H9 (cell line): Measurements from ENCODE around the gene EPN3. TPM values are rescaled to one million over a fixed set of nuclear protein-coding genes. Genes with fewer than 3 reads are reported as not detected.

Experiments used
- DNase-seq: peaks from one replicate; pipeline ENCODE4 v3.0.0-alpha.2; 2017
- H2AFZ ChIP-seq: one replicate; pipeline ENCODE4 v1.6.1; 2013; ENCODE audit warnings: mild to moderate bottlenecking, low read length, control low read depth, moderate library complexity
- H2AK5ac ChIP-seq: 2 replicates; pipeline ENCODE4 v1.6.1; 2013; ENCODE audit warnings: low read length, control low read depth, mixed read lengths; ENCODE audit not compliant: insufficient read length
- H2BK120ac ChIP-seq: one replicate; pipeline ENCODE4 v1.6.1; 2013; ENCODE audit warnings: low read depth, mild to moderate bottlenecking, low read length, control low read depth, inconsistent platforms; ENCODE audit not compliant: poor library complexity, severe bottlenecking
- H2BK12ac ChIP-seq: 2 replicates; pipeline ENCODE4 v1.6.1; 2013; ENCODE audit warnings: low read length, control low read depth, mixed read lengths, low read depth; ENCODE audit not compliant: insufficient read length
- H2BK15ac ChIP-seq: 2 replicates; pipeline ENCODE4 v1.6.1; 2013; ENCODE audit warnings: low read depth, low read length, control low read depth
- H2BK20ac ChIP-seq: one replicate; pipeline ENCODE4 v1.6.1; 2013; ENCODE audit warnings: low read depth, mild to moderate bottlenecking, low read length, control low read depth, inconsistent platforms; ENCODE audit not compliant: poor library complexity, severe bottlenecking
- H2BK5ac ChIP-seq: 2 replicates; pipeline ENCODE4 v1.6.1; 2013; ENCODE audit warnings: low read length, control low read depth, mixed read lengths; ENCODE audit not compliant: insufficient read length
- H3K14ac ChIP-seq: 2 replicates; pipeline ENCODE4 v1.6.1; 2013; ENCODE audit warnings: low read length, control low read depth; ENCODE audit not compliant: insufficient read depth
- H3K18ac ChIP-seq: 2 replicates; pipeline ENCODE4 v1.6.1; 2013; ENCODE audit warnings: low read depth, mild to moderate bottlenecking, mixed read lengths, low read length, control low read depth; ENCODE audit not compliant: insufficient read length
- H3K23ac ChIP-seq: 2 replicates; pipeline ENCODE4 v1.6.1; 2013; ENCODE audit warnings: low read length, control low read depth, mixed read lengths, low read depth; ENCODE audit not compliant: insufficient read length
- H3K23me2 ChIP-seq: 2 replicates; pipeline ENCODE4 v1.6.1; 2013; ENCODE audit warnings: low read depth, mild to moderate bottlenecking, mixed read lengths, low read length, control low read depth; ENCODE audit not compliant: insufficient read length, poor library complexity, severe bottlenecking
- H3K27ac ChIP-seq: 2 replicates; pipeline ENCODE4 v1.5.1; 2013; ENCODE audit warnings: low read length, control low read depth, mixed read lengths, low read depth; ENCODE audit not compliant: insufficient read length
- H3K27me3 ChIP-seq: 2 replicates; pipeline ENCODE4 v1.6.1; 2013; ENCODE audit warnings: low read length, control low read depth, inconsistent platforms; ENCODE audit not compliant: insufficient read depth
- H3K4ac ChIP-seq: 2 replicates; pipeline ENCODE4 v1.6.1; 2013; ENCODE audit warnings: low read depth, mild to moderate bottlenecking, control low read depth, inconsistent platforms, low read length, moderate library complexity
- H3K4me1 ChIP-seq: 2 replicates; pipeline ENCODE4 v1.6.1; 2013; ENCODE audit warnings: low read length, control low read depth, inconsistent platforms; ENCODE audit not compliant: insufficient read depth
- H3K4me2 ChIP-seq: 2 replicates; pipeline ENCODE4 v1.6.1; 2013; ENCODE audit warnings: low read length, control low read depth, mixed read lengths; ENCODE audit not compliant: insufficient read length, insufficient read depth
- H3K56ac ChIP-seq: 2 replicates; pipeline ENCODE4 v1.6.1; 2013; ENCODE audit warnings: low read depth, mild to moderate bottlenecking, mixed read lengths, low read length, control low read depth; ENCODE audit not compliant: insufficient read length
- H3K79me1 ChIP-seq: 2 replicates; pipeline ENCODE4 v1.6.1; 2013; ENCODE audit warnings: low read depth, mild to moderate bottlenecking, moderate library complexity, low read length, control low read depth, inconsistent platforms; ENCODE audit not compliant: insufficient read depth, poor library complexity, severe bottlenecking
- H3K79me2 ChIP-seq: 2 replicates; pipeline ENCODE4 v1.6.1; 2013; ENCODE audit warnings: low read length, control low read depth, inconsistent platforms; ENCODE audit not compliant: insufficient read depth
- H3K9ac ChIP-seq: 2 replicates; pipeline ENCODE4 v1.6.1; 2013; ENCODE audit warnings: low read length, control low read depth, mixed read lengths; ENCODE audit not compliant: insufficient read length; ENCODE audit errors: extremely low read depth
- H3K9me3 ChIP-seq: one replicate; pipeline ENCODE4 v1.6.1; 2013; ENCODE audit warnings: low read depth, low read length, inconsistent platforms; ENCODE audit not compliant: control insufficient read depth
- H3T11ph ChIP-seq: one replicate; pipeline ENCODE4 v1.6.1; 2013; ENCODE audit warnings: mild to moderate bottlenecking, low read length, control low read depth, inconsistent platforms
- H4K20me1 ChIP-seq: one replicate; pipeline ENCODE4 v1.6.1; 2013; ENCODE audit not compliant: control insufficient read depth, insufficient read length, insufficient read depth
- H4K5ac ChIP-seq: 2 replicates; pipeline ENCODE4 v1.6.1; 2013; ENCODE audit warnings: low read depth, mild to moderate bottlenecking, mixed read lengths, low read length, control low read depth; ENCODE audit not compliant: insufficient read length
- H4K8ac ChIP-seq: replicated peaks from 2 replicates; pipeline ENCODE4 v1.6.1; 2013; ENCODE audit warnings: low read length, control low read depth, mixed read lengths, low read depth; ENCODE audit not compliant: insufficient read length
- H4K91ac ChIP-seq: 2 replicates; pipeline ENCODE4 v1.6.1; 2013; ENCODE audit warnings: low read depth, mild to moderate bottlenecking, moderate library complexity, mixed read lengths, low read length, control low read depth; ENCODE audit not compliant: insufficient read length
- H3K27ac Mint-ChIP-seq, 3 experiments: 2 replicates in 2 of 3; 3 replicates in 1 of 3; pipeline ENCODE4 v1.8.0; 2020 to 2021; ENCODE audit warnings: mixed read lengths in 3 of 3, mild to moderate bottlenecking in 1 of 3, moderate library complexity in 1 of 3
- H3K27me3 Mint-ChIP-seq: 2 replicates; pipeline ENCODE4 v1.8.0; 2021; ENCODE audit warnings: low read depth, mild to moderate bottlenecking, moderate library complexity, mixed read lengths
- H3K36me3 Mint-ChIP-seq, 3 experiments: 2 replicates in 2 of 3; 3 replicates in 1 of 3; pipeline ENCODE4 v1.8.0; 2020 to 2021; ENCODE audit warnings: low read depth in 3 of 3, mixed read lengths in 3 of 3; ENCODE audit not compliant: insufficient read depth in 1 of 3
- H3K4me1 Mint-ChIP-seq, 2 experiments: 2 replicates each; pipeline ENCODE4 v1.8.0; 2020; ENCODE audit warnings: mixed read lengths in 2 of 2
- H3K4me3 Mint-ChIP-seq, 2 experiments: 2 replicates in 1 of 2; 3 replicates in 1 of 2; pipeline ENCODE4 v1.8.0; 2020 to 2021; ENCODE audit warnings: mild to moderate bottlenecking in 2 of 2, mixed read lengths in 2 of 2, moderate library complexity in 1 of 2
- H3K9me3 Mint-ChIP-seq, 2 experiments: 2 replicates in 1 of 2; 3 replicates in 1 of 2; pipeline ENCODE4 v1.8.0; 2020; ENCODE audit warnings: mild to moderate bottlenecking in 2 of 2, mixed read lengths in 2 of 2, moderate library complexity in 1 of 2
- CTCF ChIP-seq: fragments of 200-600 bp; sonication (generic); conservative IDR thresholded peaks from 3 replicates; pipeline ENCODE4 v1.8.0; 2021; ENCODE audit warnings: antibody characterized with exemption, mild to moderate bottlenecking
- WGBS: extraction: QIAGEN DNeasy Blood & Tissue Kit; methylation state at CpG from one replicate; pipeline ENCODE4 v1.1.7; 2013; ENCODE audit warnings: missing lambda C conversion rate, low lambda C conversion rate, mixed read lengths; ENCODE audit not compliant: insufficient read length; ENCODE audit errors: extremely low coverage; 5-methylcytosine and 5-hydroxymethylcytosine counted together
- total RNA-seq: library from RNA; stranded (reverse); gene quantifications from 2 replicates; pipeline ENCODE4 v1.2.1, GENCODE V29; 2021

The EPN3 gene
- total RNA-seq, 1 experiment from 2014 or later = 1.9 TPM

- Histone ChIP-seq H3K9me3 (no peaks in the 10 kb centered on the region), H3K27ac (no peak overlapping the region), H3K4ac (no peak overlapping the region), H4K8ac (no peak overlapping the region), H3K27me3 (no peaks in the 10 kb centered on the region), H2BK5ac (no peak overlapping the region), H3K23me2 (no peaks in the 10 kb centered on the region), H2BK20ac (no peak overlapping the region), H2BK15ac (no peak overlapping the region), H3K23ac (no peak overlapping the region), H4K5ac (no peak overlapping the region), H3T11ph (no peak overlapping the region), H2BK120ac (no peak overlapping the region), H3K9ac (no peak overlapping the region), H3K14ac (no peak overlapping the region), H2AK5ac (no peak overlapping the region), H4K20me1 (no peaks in the 10 kb centered on the region), H3K4me1 (no peaks in the 10 kb centered on the region), H3K79me1 (no peaks in the 10 kb centered on the region), H4K91ac (no peak overlapping the region), H2BK12ac (no peak overlapping the region), H3K18ac (no peak overlapping the region), H3K56ac (no peak overlapping the region), H2AFZ (no peak overlapping the region), H3K79me2 (no peaks in the 10 kb centered on the region), H3K4me2 (no peak overlapping the region)
- no peak for DNase-seq
- Mint-ChIP-seq H3K4me1 (peaks cover 13 to 18% of the 10 kb centered on the region in 2 experiments), H3K27me3 (peaks cover 6% of the 10 kb centered on the region; the same call in 1 of the 2 replicates), H3K9me3 (no peaks in the 10 kb centered on the region), H3K36me3 (no peaks in the 10 kb centered on the region), H3K4me3 (no peak overlapping the region), H3K27ac (peak overlapping the region in 1 of 3 experiments; percentile 40; a peak in 1 of 7 replicates)
- no CpG with 5 or more reads among the region's 8 CpGs for WGBS
- TF ChIP-seq CTCF = no peak
Measured at GRCh38 chr17:50517504-50518383, 14.8 kb upstream of the EPN3 start.
